GM23338 (cell line): ENCODE data around the gene RAD51B. TPM values are rescaled to one million over a fixed set of nuclear protein-coding genes. Genes with fewer than 3 reads are reported as not detected.

Source experiments
- ATAC-seq: fragments of 200-7000 bp; cut with Tn5 transposase; 3 replicates; pipeline ENCODE4 v1.9.1; 2020
- DNase-seq: peaks from one replicate; pipeline ENCODE4 v3.0.0-alpha.2; 2015; ENCODE audit warnings: low spot score
- H2AFZ ChIP-seq: fragments of 200-600 bp; sonication (generic); 2 replicates; pipeline ENCODE4 v1.8.0; 2016; ENCODE audit warnings: antibody characterized with exemption, mild to moderate bottlenecking, moderate library complexity
- H3F3A ChIP-seq: fragments of 200-600 bp; sonication (generic); replicated peaks from 2 replicates; pipeline ENCODE4 v1.8.0; 2017; ENCODE audit warnings: antibody characterized with exemption, mixed run types, low read depth
- H3K27ac ChIP-seq: fragments of 200-600 bp; sonication (generic); 2 replicates; pipeline ENCODE4 v1.6.1; 2016; ENCODE audit warnings: low read depth
- H3K27me3 ChIP-seq: fragments of 200-600 bp; sonication (generic); 2 replicates; pipeline ENCODE4 v1.8.0; 2016; ENCODE audit warnings: mild to moderate bottlenecking, mixed run types, moderate library complexity; ENCODE audit not compliant: insufficient read depth
- H3K36me3 ChIP-seq: fragments of 200-600 bp; sonication (generic); 2 replicates; pipeline ENCODE4 v1.8.0; 2016; ENCODE audit warnings: mild to moderate bottlenecking; ENCODE audit not compliant: insufficient read depth
- H3K4me1 ChIP-seq: fragments of 200-600 bp; sonication (generic); 2 replicates; pipeline ENCODE4 v1.8.0; 2016; ENCODE audit warnings: mild to moderate bottlenecking, moderate library complexity; ENCODE audit not compliant: insufficient read depth
- H3K4me2 ChIP-seq: fragments of 200-600 bp; sonication (generic); 2 replicates; pipeline ENCODE4 v1.7.1; 2017; ENCODE audit warnings: mixed run types
- H3K4me3 ChIP-seq: fragments of 200-600 bp; sonication (generic); 2 replicates; pipeline ENCODE4 v1.6.1; 2016; ENCODE audit warnings: mixed run types
- H3K79me2 ChIP-seq: fragments of 200-600 bp; sonication (generic); replicated peaks from 2 replicates; pipeline ENCODE4 v1.8.0; 2017; ENCODE audit warnings: mild to moderate bottlenecking; ENCODE audit not compliant: insufficient read depth
- H3K9me2 ChIP-seq: fragments of 200-600 bp; sonication (generic); 2 replicates; pipeline ENCODE4 v1.8.0; 2017; ENCODE audit not compliant: insufficient read depth
- H4K20me1 ChIP-seq: fragments of 200-600 bp; sonication (generic); replicated peaks from 2 replicates; pipeline ENCODE4 v1.8.0; 2017; ENCODE audit warnings: mild to moderate bottlenecking; ENCODE audit not compliant: insufficient read depth
- H3K27ac Mint-ChIP-seq: 2 replicates; pipeline ENCODE4 v1.8.0; 2020; ENCODE audit warnings: inconsistent platforms, mild to moderate bottlenecking, moderate library complexity, mixed read lengths
- H3K27me3 Mint-ChIP-seq: 3 replicates; pipeline ENCODE4 v1.8.0; 2022; ENCODE audit warnings: low read depth, mild to moderate bottlenecking, moderate library complexity, mixed read lengths, inconsistent platforms; ENCODE audit not compliant: insufficient read depth, poor library complexity
- H3K36me3 Mint-ChIP-seq: 3 replicates; pipeline ENCODE4 v1.8.0; 2021; ENCODE audit warnings: low read depth, mild to moderate bottlenecking, inconsistent platforms, moderate library complexity, mixed read lengths
- H3K4me1 Mint-ChIP-seq: 3 replicates; pipeline ENCODE4 v1.8.0; 2020; ENCODE audit warnings: mild to moderate bottlenecking, inconsistent platforms, mixed read lengths
- H3K4me3 Mint-ChIP-seq: 3 replicates; pipeline ENCODE4 v1.8.0; 2021; ENCODE audit warnings: moderate library complexity, mild to moderate bottlenecking, inconsistent platforms, mixed read lengths
- H3K9me3 Mint-ChIP-seq: 3 replicates; pipeline ENCODE4 v1.8.0; 2020; ENCODE audit warnings: moderate library complexity, mild to moderate bottlenecking, inconsistent platforms, mixed read lengths
- CREB1 ChIP-seq: fragments of 250-450 bp; sonication (Bioruptor Pico); IDR thresholded peaks from 2 replicates; pipeline ENCODE4 v1.5.0; 2020; ENCODE audit warnings: low read depth, mild to moderate bottlenecking, moderate library complexity
- EZH2 ChIP-seq: fragments of 200-600 bp; sonication (generic); IDR thresholded peaks from one replicate; pipeline ENCODE4 v1.8.0; 2017; ENCODE audit warnings: antibody characterized with exemption, mild to moderate bottlenecking, low read depth; ENCODE audit not compliant: unreplicated experiment
- EZH2phosphoT487 ChIP-seq: fragments of 200-600 bp; sonication (generic); IDR thresholded peaks from one replicate; pipeline ENCODE4 v1.8.1; 2018; ENCODE audit warnings: antibody characterized with exemption; ENCODE audit not compliant: unreplicated experiment
- JUNB ChIP-seq: IDR thresholded peaks from one replicate; pipeline ENCODE4 v1.6.1; 2016; ENCODE audit warnings: antibody characterized with exemption; ENCODE audit not compliant: unreplicated experiment
- NANOG ChIP-seq: IDR thresholded peaks from 2 replicates; pipeline ENCODE4 v1.6.1; 2016; ENCODE audit warnings: antibody characterized with exemption, borderline replicate concordance
- POLR2AphosphoS5 ChIP-seq: IDR thresholded peaks from 2 replicates; pipeline ENCODE4 v1.6.1; 2016; ENCODE audit warnings: antibody characterized with exemption, low read depth
- STAT1 ChIP-seq: IDR thresholded peaks from one replicate; pipeline ENCODE4 v1.6.1; 2016; ENCODE audit warnings: antibody characterized with exemption; ENCODE audit not compliant: unreplicated experiment
- ZNF114 ChIP-seq: fragments of 250-450 bp; sonication (Bioruptor Pico); IDR thresholded peaks from 2 replicates; pipeline ENCODE4 v1.5.0; 2020; ENCODE audit warnings: mild to moderate bottlenecking, moderate library complexity
- ZNF331 ChIP-seq: fragments of 250-450 bp; sonication (Bioruptor Pico); IDR thresholded peaks from 2 replicates; pipeline ENCODE4 v1.5.0; 2020; ENCODE audit warnings: low read depth, mild to moderate bottlenecking, moderate library complexity
- polyA plus RNA-seq: library from polyadenylated mRNA; unstranded; fragments of >200 nt; fragmentation: Nextera tagmentation; extraction: Ambion mirVana; gene quantifications from 2 replicates; pipeline ENCODE4 v1.2.1, GENCODE V29; 2016
- total RNA-seq: library from RNA; depleted of rRNA; stranded (reverse); fragments of >200 nt; shearing (Covaris generic); gene quantifications from 2 replicates; pipeline ENCODE4 v1.2.3, GENCODE V29; 2014
- TF ChIP-seq, protein P1 (sequence below): fragments of 250-450 bp; sonication (Bioruptor Pico); IDR thresholded peaks from 2 replicates; pipeline ENCODE4 v1.5.0; 2020; ENCODE audit warnings: mild to moderate bottlenecking, moderate library complexity
- TF ChIP-seq, protein P2 (sequence below): IDR thresholded peaks from one replicate; pipeline ENCODE4 v1.6.1; 2018; ENCODE audit warnings: antibody characterized with exemption; ENCODE audit not compliant: unreplicated experiment
- TF ChIP-seq, protein P3 (sequence below), 2 experiments: fragments of 200-600 bp in 1 of 2; sonication (generic) in 1 of 2; conservative IDR thresholded peaks; 2 replicates each; pipeline versions ENCODE4 v1.5.1 to v1.6.1; 2016 to 2017; ENCODE audit warnings: antibody characterized with exemption in 2 of 2, low read depth in 2 of 2, mild to moderate bottlenecking in 2 of 2, moderate library complexity in 1 of 2
- TF ChIP-seq, protein P4 (sequence below): IDR thresholded peaks from 2 replicates; pipeline ENCODE4 v1.6.1; 2016; ENCODE audit warnings: antibody characterized with exemption

Gene RAD51B
- total and polyA plus RNA-seq, 2 experiments from 2014 or later = 15.7 to 29.1 TPM

DNA sequence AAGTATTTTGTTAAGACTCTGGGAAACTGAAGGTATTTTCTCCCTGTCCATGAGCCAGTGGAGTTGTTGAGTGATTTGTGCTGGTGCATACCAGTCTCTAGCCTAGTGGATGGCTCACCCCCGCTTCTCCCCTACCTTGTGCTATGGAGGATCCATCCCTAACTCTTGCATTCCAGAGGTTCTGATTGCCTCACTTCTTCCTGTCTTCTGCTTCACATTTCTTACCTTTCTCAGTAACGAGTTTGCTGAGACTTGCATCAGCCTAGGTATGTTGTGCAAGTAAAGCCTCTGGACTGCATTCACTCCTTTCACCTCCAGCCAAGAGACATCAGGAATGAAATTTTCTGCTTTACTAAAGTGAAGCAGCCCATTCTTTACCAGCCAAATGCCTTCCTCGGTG, 581.7 kb downstream of the RAD51B start:
- Histone ChIP-seq H3K9me2 (no peaks in the 10 kb centered on the region), H3K4me2 (no peak overlapping the region), H3K4me1 (no peaks in the 10 kb centered on the region; the same call in 1 of the 2 replicates), H3K4me3 (no peak overlapping the region), H4K20me1 (no peaks in the 10 kb centered on the region), H3F3A (no peaks in the 10 kb centered on the region), H3K36me3 (no peaks in the 10 kb centered on the region), H3K79me2 (no peaks in the 10 kb centered on the region), H3K27me3 (no peaks in the 10 kb centered on the region), H3K27ac (no peak overlapping the region), H2AFZ (no peak overlapping the region)
- H3K27ac Mint-ChIP-seq = no peak overlapping the region
- H3K36me3 Mint-ChIP-seq = no peaks in the 10 kb centered on the region
- no peaks in the 10 kb centered on the region for H3K9me3 Mint-ChIP-seq
- peak; percentile 34; the same call in 2 of the 3 replicates for ATAC-seq
- no peak overlapping the region for H3K4me3 Mint-ChIP-seq
- H3K4me1 Mint-ChIP-seq = peaks cover 10% of the 10 kb centered on the region; the same call in 1 of the 3 replicates
- no peak for DNase-seq
- no peaks in the 10 kb centered on the region for H3K27me3 Mint-ChIP-seq
- TF ChIP-seq ZNF114 (no peak), ZNF331 (CRISPR knock-in tag) (no peak), CREB1 (CRISPR knock-in tag) (no peak), STAT1 (no peak), POLR2AphosphoS5 (no peak), NANOG (no peak), JUNB (no peak), EZH2phosphoT487 (no peak), EZH2 (no peak)
- TF ChIP-seq, protein P1, sequence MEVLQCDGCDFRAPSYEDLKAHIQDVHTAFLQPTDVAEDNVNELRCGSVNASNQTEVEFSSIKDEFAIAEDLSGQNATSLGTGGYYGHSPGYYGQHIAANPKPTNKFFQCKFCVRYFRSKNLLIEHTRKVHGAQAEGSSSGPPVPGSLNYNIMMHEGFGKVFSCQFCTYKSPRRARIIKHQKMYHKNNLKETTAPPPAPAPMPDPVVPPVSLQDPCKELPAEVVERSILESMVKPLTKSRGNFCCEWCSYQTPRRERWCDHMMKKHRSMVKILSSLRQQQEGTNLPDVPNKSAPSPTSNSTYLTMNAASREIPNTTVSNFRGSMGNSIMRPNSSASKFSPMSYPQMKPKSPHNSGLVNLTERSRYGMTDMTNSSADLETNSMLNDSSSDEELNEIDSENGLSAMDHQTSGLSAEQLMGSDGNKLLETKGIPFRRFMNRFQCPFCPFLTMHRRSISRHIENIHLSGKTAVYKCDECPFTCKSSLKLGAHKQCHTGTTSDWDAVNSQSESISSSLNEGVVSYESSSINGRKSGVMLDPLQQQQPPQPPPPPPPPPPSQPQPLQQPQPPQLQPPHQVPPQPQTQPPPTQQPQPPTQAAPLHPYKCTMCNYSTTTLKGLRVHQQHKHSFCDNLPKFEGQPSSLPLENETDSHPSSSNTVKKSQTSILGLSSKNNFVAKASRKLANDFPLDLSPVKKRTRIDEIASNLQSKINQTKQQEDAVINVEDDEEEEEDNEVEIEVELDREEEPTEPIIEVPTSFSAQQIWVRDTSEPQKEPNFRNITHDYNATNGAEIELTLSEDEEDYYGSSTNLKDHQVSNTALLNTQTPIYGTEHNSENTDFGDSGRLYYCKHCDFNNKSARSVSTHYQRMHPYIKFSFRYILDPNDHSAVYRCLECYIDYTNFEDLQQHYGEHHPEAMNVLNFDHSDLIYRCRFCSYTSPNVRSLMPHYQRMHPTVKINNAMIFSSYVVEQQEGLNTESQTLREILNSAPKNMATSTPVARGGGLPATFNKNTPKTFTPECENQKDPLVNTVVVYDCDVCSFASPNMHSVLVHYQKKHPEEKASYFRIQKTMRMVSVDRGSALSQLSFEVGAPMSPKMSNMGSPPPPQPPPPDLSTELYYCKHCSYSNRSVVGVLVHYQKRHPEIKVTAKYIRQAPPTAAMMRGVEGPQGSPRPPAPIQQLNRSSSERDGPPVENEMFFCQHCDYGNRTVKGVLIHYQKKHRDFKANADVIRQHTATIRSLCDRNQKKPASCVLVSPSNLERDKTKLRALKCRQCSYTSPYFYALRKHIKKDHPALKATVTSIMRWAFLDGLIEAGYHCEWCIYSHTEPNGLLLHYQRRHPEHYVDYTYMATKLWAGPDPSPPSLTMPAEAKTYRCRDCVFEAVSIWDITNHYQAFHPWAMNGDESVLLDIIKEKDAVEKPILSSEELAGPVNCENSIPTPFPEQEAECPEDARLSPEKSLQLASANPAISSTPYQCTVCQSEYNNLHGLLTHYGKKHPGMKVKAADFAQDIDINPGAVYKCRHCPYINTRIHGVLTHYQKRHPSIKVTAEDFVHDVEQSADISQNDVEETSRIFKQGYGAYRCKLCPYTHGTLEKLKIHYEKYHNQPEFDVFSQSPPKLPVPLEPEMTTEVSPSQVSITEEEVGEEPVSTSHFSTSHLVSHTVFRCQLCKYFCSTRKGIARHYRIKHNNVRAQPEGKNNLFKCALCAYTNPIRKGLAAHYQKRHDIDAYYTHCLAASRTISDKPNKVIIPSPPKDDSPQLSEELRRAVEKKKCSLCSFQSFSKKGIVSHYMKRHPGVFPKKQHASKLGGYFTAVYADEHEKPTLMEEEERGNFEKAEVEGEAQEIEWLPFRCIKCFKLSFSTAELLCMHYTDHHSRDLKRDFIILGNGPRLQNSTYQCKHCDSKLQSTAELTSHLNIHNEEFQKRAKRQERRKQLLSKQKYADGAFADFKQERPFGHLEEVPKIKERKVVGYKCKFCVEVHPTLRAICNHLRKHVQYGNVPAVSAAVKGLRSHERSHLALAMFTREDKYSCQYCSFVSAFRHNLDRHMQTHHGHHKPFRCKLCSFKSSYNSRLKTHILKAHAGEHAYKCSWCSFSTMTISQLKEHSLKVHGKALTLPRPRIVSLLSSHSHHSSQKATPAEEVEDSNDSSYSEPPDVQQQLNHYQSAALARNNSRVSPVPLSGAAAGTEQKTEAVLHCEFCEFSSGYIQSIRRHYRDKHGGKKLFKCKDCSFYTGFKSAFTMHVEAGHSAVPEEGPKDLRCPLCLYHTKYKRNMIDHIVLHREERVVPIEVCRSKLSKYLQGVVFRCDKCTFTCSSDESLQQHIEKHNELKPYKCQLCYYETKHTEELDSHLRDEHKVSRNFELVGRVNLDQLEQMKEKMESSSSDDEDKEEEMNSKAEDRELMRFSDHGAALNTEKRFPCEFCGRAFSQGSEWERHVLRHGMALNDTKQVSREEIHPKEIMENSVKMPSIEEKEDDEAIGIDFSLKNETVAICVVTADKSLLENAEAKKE = no peak
- TF ChIP-seq, protein P2, sequence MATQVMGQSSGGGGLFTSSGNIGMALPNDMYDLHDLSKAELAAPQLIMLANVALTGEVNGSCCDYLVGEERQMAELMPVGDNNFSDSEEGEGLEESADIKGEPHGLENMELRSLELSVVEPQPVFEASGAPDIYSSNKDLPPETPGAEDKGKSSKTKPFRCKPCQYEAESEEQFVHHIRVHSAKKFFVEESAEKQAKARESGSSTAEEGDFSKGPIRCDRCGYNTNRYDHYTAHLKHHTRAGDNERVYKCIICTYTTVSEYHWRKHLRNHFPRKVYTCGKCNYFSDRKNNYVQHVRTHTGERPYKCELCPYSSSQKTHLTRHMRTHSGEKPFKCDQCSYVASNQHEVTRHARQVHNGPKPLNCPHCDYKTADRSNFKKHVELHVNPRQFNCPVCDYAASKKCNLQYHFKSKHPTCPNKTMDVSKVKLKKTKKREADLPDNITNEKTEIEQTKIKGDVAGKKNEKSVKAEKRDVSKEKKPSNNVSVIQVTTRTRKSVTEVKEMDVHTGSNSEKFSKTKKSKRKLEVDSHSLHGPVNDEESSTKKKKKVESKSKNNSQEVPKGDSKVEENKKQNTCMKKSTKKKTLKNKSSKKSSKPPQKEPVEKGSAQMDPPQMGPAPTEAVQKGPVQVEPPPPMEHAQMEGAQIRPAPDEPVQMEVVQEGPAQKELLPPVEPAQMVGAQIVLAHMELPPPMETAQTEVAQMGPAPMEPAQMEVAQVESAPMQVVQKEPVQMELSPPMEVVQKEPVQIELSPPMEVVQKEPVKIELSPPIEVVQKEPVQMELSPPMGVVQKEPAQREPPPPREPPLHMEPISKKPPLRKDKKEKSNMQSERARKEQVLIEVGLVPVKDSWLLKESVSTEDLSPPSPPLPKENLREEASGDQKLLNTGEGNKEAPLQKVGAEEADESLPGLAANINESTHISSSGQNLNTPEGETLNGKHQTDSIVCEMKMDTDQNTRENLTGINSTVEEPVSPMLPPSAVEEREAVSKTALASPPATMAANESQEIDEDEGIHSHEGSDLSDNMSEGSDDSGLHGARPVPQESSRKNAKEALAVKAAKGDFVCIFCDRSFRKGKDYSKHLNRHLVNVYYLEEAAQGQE = no peak
- TF ChIP-seq, protein P3, sequence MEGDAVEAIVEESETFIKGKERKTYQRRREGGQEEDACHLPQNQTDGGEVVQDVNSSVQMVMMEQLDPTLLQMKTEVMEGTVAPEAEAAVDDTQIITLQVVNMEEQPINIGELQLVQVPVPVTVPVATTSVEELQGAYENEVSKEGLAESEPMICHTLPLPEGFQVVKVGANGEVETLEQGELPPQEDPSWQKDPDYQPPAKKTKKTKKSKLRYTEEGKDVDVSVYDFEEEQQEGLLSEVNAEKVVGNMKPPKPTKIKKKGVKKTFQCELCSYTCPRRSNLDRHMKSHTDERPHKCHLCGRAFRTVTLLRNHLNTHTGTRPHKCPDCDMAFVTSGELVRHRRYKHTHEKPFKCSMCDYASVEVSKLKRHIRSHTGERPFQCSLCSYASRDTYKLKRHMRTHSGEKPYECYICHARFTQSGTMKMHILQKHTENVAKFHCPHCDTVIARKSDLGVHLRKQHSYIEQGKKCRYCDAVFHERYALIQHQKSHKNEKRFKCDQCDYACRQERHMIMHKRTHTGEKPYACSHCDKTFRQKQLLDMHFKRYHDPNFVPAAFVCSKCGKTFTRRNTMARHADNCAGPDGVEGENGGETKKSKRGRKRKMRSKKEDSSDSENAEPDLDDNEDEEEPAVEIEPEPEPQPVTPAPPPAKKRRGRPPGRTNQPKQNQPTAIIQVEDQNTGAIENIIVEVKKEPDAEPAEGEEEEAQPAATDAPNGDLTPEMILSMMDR (conservative IDR thresholded peaks at IDR 0.05; ENCODE audit: low read depth in 2 of 2) = no peak
- TF ChIP-seq, protein P4, sequence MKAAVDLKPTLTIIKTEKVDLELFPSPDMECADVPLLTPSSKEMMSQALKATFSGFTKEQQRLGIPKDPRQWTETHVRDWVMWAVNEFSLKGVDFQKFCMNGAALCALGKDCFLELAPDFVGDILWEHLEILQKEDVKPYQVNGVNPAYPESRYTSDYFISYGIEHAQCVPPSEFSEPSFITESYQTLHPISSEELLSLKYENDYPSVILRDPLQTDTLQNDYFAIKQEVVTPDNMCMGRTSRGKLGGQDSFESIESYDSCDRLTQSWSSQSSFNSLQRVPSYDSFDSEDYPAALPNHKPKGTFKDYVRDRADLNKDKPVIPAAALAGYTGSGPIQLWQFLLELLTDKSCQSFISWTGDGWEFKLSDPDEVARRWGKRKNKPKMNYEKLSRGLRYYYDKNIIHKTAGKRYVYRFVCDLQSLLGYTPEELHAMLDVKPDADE = no peak
